ENCODE results near the gene NR1H2.
A peak's percentile ranks its signal among the peaks of the same experiment; 100 is the strongest.

NR1H2 gene

DNA sequence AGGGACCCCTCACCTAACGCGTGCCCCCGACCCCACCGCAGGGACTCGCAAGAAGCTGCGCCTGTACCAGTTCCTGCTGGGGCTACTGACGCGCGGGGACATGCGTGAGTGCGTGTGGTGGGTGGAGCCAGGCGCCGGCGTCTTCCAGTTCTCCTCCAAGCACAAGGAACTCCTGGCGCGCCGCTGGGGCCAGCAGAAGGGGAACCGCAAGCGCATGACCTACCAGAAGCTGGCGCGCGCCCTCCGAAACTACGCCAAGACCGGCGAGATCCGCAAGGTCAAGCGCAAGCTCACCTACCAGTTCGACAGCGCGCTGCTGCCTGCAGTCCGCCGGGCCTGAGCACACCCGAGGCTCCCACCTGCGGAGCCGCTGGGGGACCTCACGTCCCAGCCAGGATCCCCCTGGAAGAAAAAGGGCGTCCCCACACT is 51.8 kb downstream of the NR1H2 start:
- DNase-seq = no peak

DNA sequence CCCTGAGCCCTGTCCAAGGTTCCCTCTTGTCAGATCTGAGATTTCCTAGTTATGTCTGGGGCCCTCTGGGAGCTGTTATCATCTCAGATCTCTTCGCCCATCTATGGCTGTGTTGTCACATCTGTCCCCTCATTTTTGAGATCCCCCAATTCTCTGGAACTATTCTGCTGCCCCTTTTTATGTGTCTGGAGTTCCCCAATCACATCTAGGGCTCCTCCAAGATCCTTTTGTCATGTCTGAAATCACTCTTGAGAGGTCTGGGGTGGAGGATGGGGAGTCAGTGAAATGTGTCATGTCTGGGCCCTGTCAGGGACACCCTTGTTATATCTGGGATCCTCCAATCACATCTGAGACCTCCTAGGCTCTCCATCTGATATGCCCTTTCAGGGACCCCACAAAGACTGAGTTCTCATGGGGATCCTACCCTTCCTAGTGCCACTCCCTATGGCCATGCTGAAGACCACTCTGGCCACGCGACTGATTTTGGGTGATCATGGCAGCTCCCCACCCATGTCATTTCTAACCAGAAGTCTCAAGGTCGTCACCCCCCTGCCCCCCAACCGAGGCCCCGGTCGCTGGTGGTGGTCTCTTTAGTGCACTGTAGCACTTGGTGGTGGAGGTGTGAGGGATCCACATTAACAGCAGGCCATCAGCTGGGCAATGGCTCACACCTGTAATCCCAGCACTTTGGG is 52.7 kb downstream of the NR1H2 start:
- DNase-seq = no peak

DNA sequence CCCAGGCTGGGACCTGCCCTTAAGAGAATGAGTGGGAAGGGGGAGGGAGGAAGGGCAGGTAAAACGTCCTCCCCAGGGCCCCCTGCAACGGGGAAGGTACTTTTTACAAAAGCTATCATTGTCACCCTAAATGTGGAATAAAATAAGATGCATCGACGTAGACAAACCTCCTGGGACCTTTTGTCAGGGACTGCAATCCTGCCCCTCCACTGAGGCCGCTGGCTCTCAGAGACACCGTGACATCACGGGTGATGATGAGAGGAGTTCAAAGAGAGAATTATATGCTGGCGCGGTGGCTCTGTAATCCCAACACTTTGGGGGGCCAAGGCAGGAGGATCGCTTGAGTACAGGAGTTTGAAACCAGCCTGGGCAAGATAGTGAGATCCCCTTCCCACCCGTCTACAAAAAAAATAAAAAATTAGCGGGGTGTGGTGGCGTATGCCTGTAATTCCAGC is 54.7 kb downstream of the NR1H2 start:
- no peak for DNase-seq

DNA sequence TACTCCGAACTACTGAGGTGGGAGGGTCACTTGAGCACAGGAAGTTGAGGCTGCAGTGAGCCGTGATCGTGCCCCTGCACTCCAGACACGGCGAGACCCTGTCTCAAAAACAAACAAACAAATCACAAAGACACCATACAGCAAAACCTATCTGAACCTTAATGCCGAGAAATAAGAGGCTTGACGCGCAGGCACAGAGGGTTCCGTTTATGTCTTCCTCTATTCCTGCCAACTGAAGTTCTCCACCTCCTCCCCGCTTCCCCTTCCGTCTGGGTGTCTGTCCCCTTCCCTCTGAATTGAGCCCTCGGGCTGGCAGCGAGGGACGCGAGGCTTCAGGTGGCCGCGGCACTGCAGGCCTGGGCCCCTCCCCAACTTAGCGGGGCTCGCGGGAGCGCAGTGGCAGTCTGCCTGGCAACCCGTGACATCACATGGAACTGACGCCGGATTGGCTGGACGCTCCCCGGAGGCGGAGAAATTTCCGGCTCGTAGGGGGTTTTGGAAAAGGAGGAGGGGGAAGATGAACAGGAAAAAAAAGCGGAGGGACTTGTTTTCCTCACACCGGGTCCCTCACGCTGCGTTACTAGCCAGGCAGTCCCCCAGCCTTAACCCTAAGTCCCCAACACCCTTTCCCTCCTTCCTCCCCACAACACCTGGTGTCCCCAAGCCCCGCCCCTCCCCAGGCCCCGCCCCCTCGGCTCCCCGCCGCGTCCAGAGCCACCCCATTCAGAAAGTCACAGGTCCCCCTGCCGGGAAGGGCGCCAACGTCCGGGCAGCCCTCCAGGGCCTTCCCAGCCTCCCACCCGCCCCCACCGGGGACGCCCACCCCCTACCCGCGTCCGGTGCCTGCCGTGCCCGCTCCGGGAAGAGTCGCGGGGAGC is 55.3 kb downstream of the NR1H2 start:
- DNase-seq = peak; percentile 64

DNA sequence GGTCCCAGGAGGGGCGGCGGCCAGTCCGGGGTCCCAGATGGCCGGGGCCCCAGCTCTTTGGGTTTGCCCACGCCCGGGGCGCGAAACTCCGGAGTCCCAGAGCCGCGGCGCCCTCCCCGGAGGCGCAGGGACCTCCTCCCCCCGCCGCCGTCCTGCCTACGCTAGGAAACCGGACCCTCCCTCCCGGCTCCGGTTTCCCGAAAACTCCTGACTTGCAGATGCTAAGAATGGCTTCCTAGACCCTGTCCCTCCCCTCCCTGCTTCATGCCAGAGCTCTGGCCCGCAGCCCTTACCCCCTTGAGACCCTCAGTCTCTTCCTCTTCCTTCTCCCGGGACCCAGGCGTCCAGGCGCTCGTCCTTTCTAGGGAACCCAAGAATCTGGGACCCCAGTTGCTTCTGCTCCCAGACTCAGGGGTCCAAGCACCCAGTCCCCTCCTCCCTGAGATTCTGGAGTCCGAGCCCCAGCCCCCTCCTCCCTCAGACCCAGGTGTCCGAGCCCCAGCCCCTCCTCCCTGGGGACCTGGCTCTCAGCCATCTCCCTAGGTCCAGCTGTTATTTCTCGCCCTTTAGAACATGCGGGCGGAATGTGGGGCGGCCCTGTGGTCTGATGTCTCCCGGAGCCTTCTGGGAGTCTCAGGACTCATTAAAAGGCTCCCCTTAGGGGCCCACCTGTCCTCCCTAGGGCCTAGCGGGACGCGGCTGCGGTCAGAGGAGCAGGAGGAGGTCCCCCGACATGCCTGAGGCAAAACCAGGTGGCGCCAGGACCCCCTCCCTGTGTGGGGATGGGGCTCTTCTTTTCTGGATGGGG is 56.2 kb downstream of the NR1H2 start, which contains the start of gene MYBPC2:
TSS of gene MYBPC2 (plus strand) at position 672 of the 808 bp plus-strand sequence. CDS start at position 734, 62 bp downstream.
- DNase-seq = no peak
